Nephron progenitor cell (in vitro differentiated cells): Measurements from ENCODE around the gene DYRK1A.

ENCODE experiments used
- DNase-seq: peaks from one replicate; pipeline ENCODE4 v3.0.0; 2021
- H3K27ac Mint-ChIP-seq: 2 replicates; pipeline ENCODE4 v1.8.0; 2021; ENCODE audit warnings: mild to moderate bottlenecking, moderate library complexity, mixed read lengths
- H3K27me3 Mint-ChIP-seq: 2 replicates; pipeline ENCODE4 v1.8.0; 2021; ENCODE audit warnings: mild to moderate bottlenecking, low read depth, mixed read lengths; ENCODE audit not compliant: poor library complexity
- H3K36me3 Mint-ChIP-seq: 2 replicates; pipeline ENCODE4 v1.8.0; 2021; ENCODE audit warnings: low read depth, mixed read lengths
- H3K4me1 Mint-ChIP-seq: 2 replicates; pipeline ENCODE4 v1.8.0; 2021; ENCODE audit warnings: mixed read lengths
- H3K4me3 Mint-ChIP-seq: 2 replicates; pipeline ENCODE4 v1.8.0; 2021; ENCODE audit warnings: mild to moderate bottlenecking, moderate library complexity, mixed read lengths
- H3K9me3 Mint-ChIP-seq: 2 replicates; pipeline ENCODE4 v1.8.0; 2021; ENCODE audit warnings: mild to moderate bottlenecking, moderate library complexity, mixed read lengths
- TF ChIP-seq, protein P1 (sequence below): fragments of 200-600 bp; sonication (generic); IDR thresholded peaks from 2 replicates; pipeline ENCODE4 v1.5.0; 2021; ENCODE audit warnings: antibody characterized with exemption

Gene DYRK1A

DNA sequence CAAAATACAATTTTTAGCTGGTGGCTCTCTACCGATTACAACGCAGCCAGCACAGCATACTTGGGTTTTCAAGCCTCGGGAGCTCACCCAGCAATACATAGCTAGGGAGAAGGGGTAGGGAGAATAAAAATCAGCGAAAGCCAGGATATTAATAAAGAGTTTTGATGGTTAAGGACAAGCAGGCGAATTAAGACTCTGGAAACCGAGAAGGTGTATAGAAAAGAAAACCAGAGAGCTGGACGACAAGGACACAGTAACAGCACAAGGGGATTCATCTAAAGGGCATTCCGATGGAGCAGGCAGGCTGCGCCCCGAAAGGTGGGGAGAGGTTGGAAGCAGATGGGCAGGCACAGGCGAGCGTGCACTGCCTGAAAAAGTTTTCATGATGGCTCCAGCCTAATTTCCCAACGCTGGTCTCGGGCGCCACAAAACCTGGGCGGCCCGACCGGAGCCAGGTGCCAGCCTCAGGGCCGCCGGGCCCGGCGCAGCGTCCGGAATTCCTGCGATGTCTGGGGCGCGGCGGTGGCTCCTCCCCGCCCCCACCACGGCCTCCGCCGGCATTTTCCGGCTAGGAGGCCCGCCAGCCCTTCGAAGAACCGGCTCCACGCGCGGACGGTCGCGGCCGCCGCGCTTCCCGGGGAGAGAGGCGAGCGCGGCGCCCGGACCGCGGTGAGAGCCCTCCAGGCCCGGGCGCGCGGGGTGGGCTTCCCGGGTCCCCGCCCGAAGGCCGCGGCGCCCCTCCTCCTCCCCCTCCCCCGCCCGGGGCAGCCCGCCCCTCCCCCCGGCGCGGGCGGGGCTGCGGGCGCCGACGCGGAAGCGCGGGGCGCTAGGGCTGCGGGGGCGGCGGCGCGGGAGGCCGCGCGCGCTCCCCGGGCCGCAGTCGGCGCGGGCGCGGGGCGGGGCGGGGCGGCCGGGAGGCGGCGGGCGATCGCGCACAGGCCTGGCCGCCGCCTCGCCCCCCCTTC lies 774 bp upstream of the DYRK1A start:
- Mint-ChIP-seq H3K27ac (peak overlapping the region; percentile 99), H3K27me3 (peaks cover 3% of the 10 kb centered on the region), H3K4me3 (peak overlapping the region; percentile 100), H3K36me3 (peaks cover 5% of the 10 kb centered on the region), H3K4me1 (peaks cover 40% of the 10 kb centered on the region), H3K9me3 (no peaks in the 10 kb centered on the region)
- TF ChIP-seq, protein P1, sequence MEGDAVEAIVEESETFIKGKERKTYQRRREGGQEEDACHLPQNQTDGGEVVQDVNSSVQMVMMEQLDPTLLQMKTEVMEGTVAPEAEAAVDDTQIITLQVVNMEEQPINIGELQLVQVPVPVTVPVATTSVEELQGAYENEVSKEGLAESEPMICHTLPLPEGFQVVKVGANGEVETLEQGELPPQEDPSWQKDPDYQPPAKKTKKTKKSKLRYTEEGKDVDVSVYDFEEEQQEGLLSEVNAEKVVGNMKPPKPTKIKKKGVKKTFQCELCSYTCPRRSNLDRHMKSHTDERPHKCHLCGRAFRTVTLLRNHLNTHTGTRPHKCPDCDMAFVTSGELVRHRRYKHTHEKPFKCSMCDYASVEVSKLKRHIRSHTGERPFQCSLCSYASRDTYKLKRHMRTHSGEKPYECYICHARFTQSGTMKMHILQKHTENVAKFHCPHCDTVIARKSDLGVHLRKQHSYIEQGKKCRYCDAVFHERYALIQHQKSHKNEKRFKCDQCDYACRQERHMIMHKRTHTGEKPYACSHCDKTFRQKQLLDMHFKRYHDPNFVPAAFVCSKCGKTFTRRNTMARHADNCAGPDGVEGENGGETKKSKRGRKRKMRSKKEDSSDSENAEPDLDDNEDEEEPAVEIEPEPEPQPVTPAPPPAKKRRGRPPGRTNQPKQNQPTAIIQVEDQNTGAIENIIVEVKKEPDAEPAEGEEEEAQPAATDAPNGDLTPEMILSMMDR, result no peak
- DNase-seq, result peak; percentile 77

DNA sequence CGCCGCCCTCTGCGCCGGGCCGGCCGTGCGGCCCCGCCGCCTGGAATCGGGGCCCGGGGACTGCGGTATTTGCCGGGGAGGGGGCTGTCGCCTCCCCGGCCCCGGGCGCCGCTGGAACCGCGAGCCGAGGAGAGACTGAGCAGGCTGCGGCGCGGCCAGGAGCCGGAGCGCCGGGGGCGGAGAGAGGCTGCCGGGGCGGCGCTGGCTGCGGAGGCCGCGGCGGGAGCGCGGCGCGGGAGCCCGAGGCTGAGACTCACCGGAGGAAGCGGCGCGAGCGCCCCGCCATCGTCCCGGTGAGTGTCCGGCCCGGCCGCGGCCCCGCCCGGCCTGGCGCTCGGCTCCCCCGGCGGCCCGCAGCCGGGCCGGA lies 746 bp downstream of the DYRK1A start:
- DNase-seq, result peak; percentile 43
- no peaks in the 10 kb centered on the region for H3K9me3 Mint-ChIP-seq

DNA sequence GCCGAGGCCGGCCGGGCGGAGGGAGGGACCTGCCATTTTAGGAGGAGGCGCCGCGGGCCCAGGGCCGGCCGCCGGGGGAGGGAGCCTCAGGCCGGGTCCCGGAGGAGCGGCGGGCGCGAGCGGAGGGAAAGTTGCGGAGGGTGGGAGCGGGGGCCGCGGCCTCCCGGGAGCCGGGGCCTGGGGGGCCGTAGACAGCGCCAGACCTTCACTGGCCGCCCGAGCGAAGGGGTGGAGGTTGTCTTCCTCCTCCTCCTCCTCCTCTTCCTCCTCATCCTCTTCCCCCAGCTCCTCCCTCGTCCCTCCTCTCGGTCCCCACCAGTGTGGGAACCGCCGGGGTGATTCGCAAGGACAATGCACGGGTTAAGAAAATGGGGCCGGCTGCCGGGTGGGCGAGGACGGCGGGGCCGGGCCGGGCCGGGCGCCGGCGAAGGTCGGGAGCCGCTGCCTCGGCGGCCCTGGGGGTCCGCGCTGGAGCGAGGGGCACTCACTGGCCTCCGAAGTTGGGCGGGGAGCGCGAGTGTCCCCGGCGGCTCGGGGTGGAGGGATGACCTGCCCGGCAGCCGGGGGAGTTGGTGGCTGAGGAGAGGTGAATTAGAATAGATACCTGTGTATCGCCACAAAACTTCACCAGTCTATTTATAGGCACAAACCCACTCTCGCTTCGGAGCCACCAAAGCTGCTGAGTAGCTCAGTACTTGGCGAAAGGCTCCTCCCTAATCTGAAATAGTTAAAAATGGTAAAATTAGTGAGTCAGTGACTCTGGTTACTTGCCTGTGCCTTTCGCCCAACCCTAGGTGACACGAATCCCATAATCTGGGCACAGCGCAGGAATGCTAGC lies 1.3 kb downstream of the DYRK1A start:
- Mint-ChIP-seq H3K27me3 (peaks cover 3% of the 10 kb centered on the region), H3K27ac (peak overlapping the region; percentile 95), H3K4me1 (peaks cover 55% of the 10 kb centered on the region), H3K4me3 (peak overlapping the region; percentile 90), H3K9me3 (peaks cover 4% of the 10 kb centered on the region), H3K36me3 (peaks cover 18% of the 10 kb centered on the region)
- TF ChIP-seq, protein P1, result no peak
- peak; percentile 37 for DNase-seq

More for the DNA sequence above, 746 bp downstream of the DYRK1A start:
- peaks cover 49% of the 10 kb centered on the region for H3K4me1 Mint-ChIP-seq
- TF ChIP-seq, protein P1, result no peak
- H3K4me3 Mint-ChIP-seq, result no peak overlapping the region
- H3K27me3 Mint-ChIP-seq, result peaks cover 3% of the 10 kb centered on the region
- no peak overlapping the region for H3K27ac Mint-ChIP-seq
- peaks cover 12% of the 10 kb centered on the region for H3K36me3 Mint-ChIP-seq

DNA sequence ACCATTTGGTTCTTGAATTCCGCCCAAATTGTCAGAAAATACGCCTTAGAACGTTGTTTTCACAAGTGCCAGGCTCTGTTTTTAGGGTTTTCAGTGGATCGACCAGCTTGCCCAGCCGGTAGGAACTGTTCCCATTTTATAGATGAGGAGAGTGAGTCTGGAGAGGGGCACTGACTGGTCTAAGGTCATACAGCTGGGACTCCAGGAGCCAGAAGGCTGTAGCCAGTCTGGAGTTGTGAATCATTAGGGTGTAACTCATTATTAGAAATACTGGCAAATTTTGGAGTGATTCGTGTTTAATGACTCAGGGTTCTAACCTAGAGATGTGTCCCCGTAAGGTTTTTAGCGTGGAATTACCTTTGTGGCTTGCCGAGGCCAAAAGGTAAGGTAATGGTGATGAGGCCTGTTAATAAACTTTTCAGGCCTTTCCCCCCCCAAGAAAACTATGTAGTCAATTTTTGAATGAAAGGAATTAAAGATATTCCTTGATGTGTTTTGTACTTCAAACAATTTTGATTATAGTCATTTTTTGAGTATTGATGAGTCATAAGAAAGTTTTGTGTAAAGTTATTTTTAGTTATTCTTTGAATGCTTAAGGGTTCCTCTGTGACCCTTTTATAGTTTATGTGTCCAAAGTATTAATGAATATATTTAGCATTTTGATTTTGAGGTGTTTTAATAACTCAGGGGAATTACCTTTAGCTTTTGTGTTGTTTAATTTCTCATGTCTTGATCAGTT lies 2.1 kb downstream of the DYRK1A start:
- Mint-ChIP-seq H3K27me3 (peaks cover 3% of the 10 kb centered on the region), H3K27ac (peak overlapping the region; percentile 95), H3K36me3 (peaks cover 26% of the 10 kb centered on the region), H3K9me3 (peaks cover 10% of the 10 kb centered on the region), H3K4me1 (peaks cover 63% of the 10 kb centered on the region), H3K4me3 (peak overlapping the region; percentile 90)
- DNase-seq, result no peak
- TF ChIP-seq, protein P1, result no peak

DNA sequence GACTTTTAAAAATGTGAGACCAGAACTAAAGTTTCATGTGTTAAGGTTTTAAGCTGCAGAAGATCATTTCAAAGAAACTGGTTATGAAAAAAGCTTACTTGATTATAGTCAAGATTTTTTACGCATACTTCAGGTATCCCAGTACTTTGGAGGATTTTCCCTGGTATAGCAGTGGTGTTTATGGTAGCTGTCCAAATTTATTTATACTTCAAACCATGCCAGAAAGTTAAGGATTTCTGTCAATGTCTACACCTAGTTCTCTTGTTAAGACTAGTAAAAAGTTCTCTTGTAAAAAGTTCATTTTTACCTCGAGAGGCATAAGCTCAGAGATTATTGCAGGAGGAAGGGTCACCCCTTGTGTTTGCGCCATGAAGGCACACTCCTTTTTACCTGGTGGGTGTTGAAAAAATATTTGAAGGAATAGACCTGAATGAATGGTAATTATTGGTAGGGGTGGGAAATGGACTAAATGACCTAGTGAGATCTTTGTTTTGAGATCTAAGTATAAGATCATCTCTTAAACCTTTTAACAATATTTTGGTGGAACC lies 2.8 kb downstream of the DYRK1A start:
- TF ChIP-seq, protein P1, result no peak
- no peak for DNase-seq
- H3K36me3 Mint-ChIP-seq, result peaks cover 30% of the 10 kb centered on the region
- peaks cover 64% of the 10 kb centered on the region for H3K4me1 Mint-ChIP-seq
- H3K9me3 Mint-ChIP-seq, result peaks cover 10% of the 10 kb centered on the region
- H3K27ac Mint-ChIP-seq, result no peak overlapping the region
- peaks cover 3% of the 10 kb centered on the region for H3K27me3 Mint-ChIP-seq
- H3K4me3 Mint-ChIP-seq, result peak overlapping the region; percentile 90
